Measurements from ENCODE around the gene DIRAS3. TPM values are rescaled to one million over a fixed set of nuclear protein-coding genes. Genes with fewer than 3 reads are reported as not detected.
"Not testable (repeated sequence)": the region's sequence is repeated elsewhere in the genome, so short reads cannot be mapped to it uniquely, and the experiment has no call there.

DIRAS3 gene
- total and polyA plus RNA-seq, 5 experiments from 2014 or later, result not detected

- POLR2A ChIA-PET, result interaction anchor here (0.6 kb wide), 1 partner anchor 216 kb away, joined by 7 read pairs; no protein-coding TSS in a partner anchor
- H3K27me3 Mint-ChIP-seq, result peaks cover 0 to 22% (median 10%) of the 10 kb centered on the region in 5 donors
- H3K27ac Mint-ChIP-seq, result no peak overlapping the region
- H3K36me3 Mint-ChIP-seq, result no peaks in the 10 kb centered on the region
- no peak for ATAC-seq
- no peak overlapping the region for H3K4me3 Mint-ChIP-seq
- H3K9me3 Mint-ChIP-seq, result no peaks in the 10 kb centered on the region
- H3K4me1 Mint-ChIP-seq, result no peaks in the 10 kb centered on the region
- no peak for DNase-seq
Observed at GRCh38 chr1:68013351-68013750, 37.1 kb downstream of the DIRAS3 start.

- Mint-ChIP-seq H3K27me3 (peaks cover 1 to 22% (median 10%) of the 10 kb centered on the region in 5 donors), H3K9me3 (peaks cover 0 to 6% (median 0%) of the 10 kb centered on the region in 9 donors), H3K4me3 (no peak overlapping the region), H3K36me3 (no peaks in the 10 kb centered on the region), H3K4me1 (no peaks in the 10 kb centered on the region), H3K27ac (no peak overlapping the region)
- POLR2A ChIA-PET, result no interaction called here
- no peak for ATAC-seq
- no peak for DNase-seq
Observed at GRCh38 chr1:68011657-68012375, 38.6 kb downstream of the DIRAS3 start.

- Mint-ChIP-seq H3K27ac (no peak overlapping the region), H3K27me3 (peaks cover 1 to 26% (median 10%) of the 10 kb centered on the region in 5 donors), H3K9me3 (peaks cover 0 to 9% (median 2%) of the 10 kb centered on the region in 9 donors), H3K4me3 (no peak overlapping the region), H3K4me1 (no peaks in the 10 kb centered on the region), H3K36me3 (no peaks in the 10 kb centered on the region)
- POLR2A ChIA-PET, result no interaction called here
- ATAC-seq (no peak), DNase-seq (no peak)
Observed at GRCh38 chr1:68010543-68010942, 39.9 kb downstream of the DIRAS3 start.

GRCh38 chr1:68010090-68010489 is 40.3 kb downstream of the DIRAS3 start:
- Mint-ChIP-seq H3K27me3 (peaks cover 1 to 27% (median 10%) of the 10 kb centered on the region in 5 donors), H3K4me1 (no peaks in the 10 kb centered on the region), H3K36me3 (no peaks in the 10 kb centered on the region), H3K4me3 (no peak overlapping the region), H3K27ac (no peak overlapping the region), H3K9me3 (peaks cover 0 to 9% (median 2%) of the 10 kb centered on the region in 9 donors)
- POLR2A ChIA-PET, result no interaction called here
- no peak for DNase-seq
- no peak for ATAC-seq

- not testable (repeated sequence) for DNase-seq, ATAC-seq
Observed at GRCh38 chr1:68003626-68004025, 46.8 kb downstream of the DIRAS3 start.

GRCh38 chr1:68000191-68000590 is 50.2 kb downstream of the DIRAS3 start:
- peaks cover 0 to 7% (median 0%) of the 10 kb centered on the region in 5 donors for H3K27me3 Mint-ChIP-seq
- POLR2A ChIA-PET, result no interaction called here
- peaks cover 0 to 19% (median 4%) of the 10 kb centered on the region in 3 donors for H3K36me3 Mint-ChIP-seq
- no peaks in the 10 kb centered on the region for H3K4me1 Mint-ChIP-seq
- H3K4me3 Mint-ChIP-seq, result no peak overlapping the region
- DNase-seq, result no peak
- no peak overlapping the region for H3K27ac Mint-ChIP-seq
- ATAC-seq, result no peak
- peaks cover 11 to 45% (median 21%) of the 10 kb centered on the region in 9 donors for H3K9me3 Mint-ChIP-seq

More at GRCh38 chr1:68003626-68004025, 46.8 kb downstream of the DIRAS3 start:
- Mint-ChIP-seq H3K36me3 (peaks cover 0 to 19% (median 4%) of the 10 kb centered on the region in 3 donors), H3K9me3 (peaks cover 11 to 50% (median 28%) of the 10 kb centered on the region in 9 donors), H3K27me3 (peaks cover 0 to 12% (median 1%) of the 10 kb centered on the region in 5 donors)
- POLR2A ChIA-PET, H3K4me3 Mint-ChIP-seq, H3K27ac Mint-ChIP-seq, H3K4me1 Mint-ChIP-seq: not testable (repeated sequence)

GRCh38 chr1:67997746-67998145 is 52.7 kb downstream of the DIRAS3 start:
- no peaks in the 10 kb centered on the region for H3K4me1 Mint-ChIP-seq
- H3K9me3 Mint-ChIP-seq, result peaks cover 11 to 41% (median 20%) of the 10 kb centered on the region in 9 donors
- no peak overlapping the region for H3K4me3 Mint-ChIP-seq
- H3K27me3 Mint-ChIP-seq, result peaks cover 0 to 5% (median 0%) of the 10 kb centered on the region in 5 donors
- no peak overlapping the region for H3K27ac Mint-ChIP-seq
- DNase-seq (no peak), ATAC-seq (no peak)
- POLR2A ChIA-PET, result no interaction called here
- H3K36me3 Mint-ChIP-seq, result peaks cover 0 to 19% (median 4%) of the 10 kb centered on the region in 3 donors

Other genes starting within 250 kb of the DIRAS3 start
- gene GNG12, start 217.2 kb downstream of the DIRAS3 start, total RNA-seq, result not detected
- gene GNG12, start 217.2 kb downstream of the DIRAS3 start, polyA plus RNA-seq, result not detected
- gene WLS, start 181.9 kb upstream of the DIRAS3 start, total RNA-seq, result not detected
- gene WLS, start 181.9 kb upstream of the DIRAS3 start, polyA plus RNA-seq, result not detected

All from naive thymus-derived CD8-positive, alpha-beta T cell (primary cell).